BE2C (cell line): ENCODE results near the gene MMP23B.
A peak's percentile ranks its signal among the peaks of the same experiment; 100 is the strongest.
"Not testable (repeated sequence)": the region's sequence is repeated elsewhere in the genome, so short reads cannot be mapped to it uniquely, and the experiment has no call there.

Experiments used
- DNase-seq: peaks from one replicate; pipeline ENCODE4 v3.0.0-alpha.2; 2020
- H3K27me3 ChIP-seq: fragments of 250-450 bp; sonication (Bioruptor Pico); 2 replicates; pipeline ENCODE4 v1.5.1; 2020; ENCODE audit warnings: mild to moderate bottlenecking
- H3K36me3 ChIP-seq: fragments of 250-450 bp; sonication (Bioruptor Pico); 2 replicates; pipeline ENCODE4 v1.5.1; 2020; ENCODE audit warnings: mild to moderate bottlenecking
- H3K4me1 ChIP-seq: fragments of 250-450 bp; sonication (Bioruptor Pico); 2 replicates; pipeline ENCODE4 v1.5.1; 2020
- H3K4me3 ChIP-seq: 2 replicates; pipeline ENCODE4 v1.5.1; 2011; ENCODE audit warnings: low read depth, low read length
- H3K9me3 ChIP-seq: fragments of 250-450 bp; sonication (Bioruptor Pico); 2 replicates; pipeline ENCODE4 v1.5.1; 2020
- TF ChIP-seq, protein P1 (sequence below): IDR thresholded peaks from 2 replicates; pipeline ENCODE4 v1.5.1; 2012; ENCODE audit warnings: mild to moderate bottlenecking, low read depth, low read length

MMP23B gene

DNA sequence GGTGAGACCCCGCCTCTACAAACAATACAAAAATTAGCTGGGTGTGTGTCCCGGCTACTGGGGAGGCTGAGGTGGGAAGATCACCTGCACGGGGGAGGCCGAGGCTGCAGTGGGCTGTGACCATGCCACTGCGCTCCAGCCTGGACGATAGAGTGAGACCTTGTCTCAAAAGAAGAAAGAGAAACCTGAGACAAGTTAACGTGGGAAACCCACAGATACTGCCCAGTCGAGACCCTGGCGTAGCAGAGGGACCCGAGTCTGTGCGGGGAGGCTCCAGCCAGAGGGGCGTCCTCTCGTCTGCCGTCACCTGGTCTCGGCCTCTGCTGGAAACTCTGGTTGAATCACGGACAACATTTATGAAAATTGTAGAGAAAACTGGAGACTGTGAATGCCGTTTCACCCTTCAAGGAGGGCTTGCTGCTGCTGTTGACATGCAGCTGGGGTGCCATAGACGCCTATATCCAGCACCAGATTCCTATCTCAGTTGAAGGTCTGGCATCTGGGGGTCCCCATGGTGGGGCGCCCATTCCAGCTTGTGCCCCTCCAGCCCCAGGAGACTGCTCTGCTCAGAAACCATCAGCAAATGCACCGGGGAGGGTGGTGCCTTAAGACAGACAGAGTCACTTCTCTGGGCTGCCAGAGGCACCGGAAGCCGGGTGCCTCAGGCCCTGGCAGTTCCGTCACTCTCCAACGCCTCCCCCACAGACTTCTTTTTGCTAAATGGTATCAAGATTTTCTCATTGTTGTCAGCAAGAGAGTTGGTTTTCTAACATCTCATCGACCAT lies 40.4 kb downstream of the MMP23B start:
- DNase-seq: no peak
- no peaks in the 10 kb centered on the region for H3K4me1 ChIP-seq
- no peaks in the 10 kb centered on the region for H3K9me3 ChIP-seq
- TF ChIP-seq, protein P1, sequence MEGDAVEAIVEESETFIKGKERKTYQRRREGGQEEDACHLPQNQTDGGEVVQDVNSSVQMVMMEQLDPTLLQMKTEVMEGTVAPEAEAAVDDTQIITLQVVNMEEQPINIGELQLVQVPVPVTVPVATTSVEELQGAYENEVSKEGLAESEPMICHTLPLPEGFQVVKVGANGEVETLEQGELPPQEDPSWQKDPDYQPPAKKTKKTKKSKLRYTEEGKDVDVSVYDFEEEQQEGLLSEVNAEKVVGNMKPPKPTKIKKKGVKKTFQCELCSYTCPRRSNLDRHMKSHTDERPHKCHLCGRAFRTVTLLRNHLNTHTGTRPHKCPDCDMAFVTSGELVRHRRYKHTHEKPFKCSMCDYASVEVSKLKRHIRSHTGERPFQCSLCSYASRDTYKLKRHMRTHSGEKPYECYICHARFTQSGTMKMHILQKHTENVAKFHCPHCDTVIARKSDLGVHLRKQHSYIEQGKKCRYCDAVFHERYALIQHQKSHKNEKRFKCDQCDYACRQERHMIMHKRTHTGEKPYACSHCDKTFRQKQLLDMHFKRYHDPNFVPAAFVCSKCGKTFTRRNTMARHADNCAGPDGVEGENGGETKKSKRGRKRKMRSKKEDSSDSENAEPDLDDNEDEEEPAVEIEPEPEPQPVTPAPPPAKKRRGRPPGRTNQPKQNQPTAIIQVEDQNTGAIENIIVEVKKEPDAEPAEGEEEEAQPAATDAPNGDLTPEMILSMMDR: no peak
- no peaks in the 10 kb centered on the region for H3K27me3 ChIP-seq
- no peak overlapping the region for H3K4me3 ChIP-seq
- peaks cover 31% of the 10 kb centered on the region for H3K36me3 ChIP-seq

DNA sequence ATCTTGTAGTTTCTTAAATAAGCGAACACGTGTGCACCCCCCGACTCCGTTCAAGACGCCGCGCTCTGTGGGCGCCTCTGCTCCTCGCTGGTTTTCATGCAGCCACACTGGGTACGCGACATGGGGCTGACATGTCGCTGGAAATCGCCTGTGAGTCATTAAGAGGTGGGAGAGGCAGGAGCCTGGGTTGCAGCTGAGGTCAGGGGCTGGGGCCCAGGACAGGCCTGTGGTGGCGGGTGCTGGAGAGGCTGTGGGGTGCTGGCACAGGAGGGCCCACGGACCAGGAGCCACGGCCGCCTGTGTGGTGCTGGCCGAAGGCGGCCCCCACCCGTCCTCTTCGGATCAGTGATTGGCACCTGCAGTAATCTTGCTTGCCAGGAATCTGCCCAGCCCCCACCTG lies 42.8 kb downstream of the MMP23B start:
- not testable (repeated sequence) for H3K4me3 ChIP-seq, H3K9me3 ChIP-seq, H3K27me3 ChIP-seq, H3K4me1 ChIP-seq, DNase-seq
- H3K36me3 ChIP-seq: peaks cover 25% of the 10 kb centered on the region

DNA sequence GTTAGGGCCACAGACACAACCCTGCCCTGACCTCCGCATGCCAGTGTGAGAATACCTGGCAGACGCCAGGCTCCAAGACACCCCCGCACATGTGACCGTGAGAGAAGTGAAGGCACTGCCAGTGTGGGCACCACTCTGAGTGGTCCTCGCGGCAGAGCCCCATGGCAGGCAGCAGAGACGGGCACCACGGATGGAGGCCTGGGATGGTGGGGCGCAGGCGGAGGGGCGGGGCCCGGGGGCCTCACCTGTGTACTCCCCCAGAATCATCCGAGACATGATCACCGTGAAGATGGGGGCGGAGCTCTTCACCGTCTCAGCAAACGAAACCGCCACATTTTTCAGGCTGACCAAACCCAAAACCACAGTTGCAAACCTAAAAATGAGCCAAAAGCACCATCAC lies 43.2 kb downstream of the MMP23B start:
- not testable (repeated sequence) for DNase-seq, H3K27me3 ChIP-seq, H3K9me3 ChIP-seq, H3K4me3 ChIP-seq, H3K4me1 ChIP-seq
- H3K36me3 ChIP-seq: peaks cover 24% of the 10 kb centered on the region

DNA sequence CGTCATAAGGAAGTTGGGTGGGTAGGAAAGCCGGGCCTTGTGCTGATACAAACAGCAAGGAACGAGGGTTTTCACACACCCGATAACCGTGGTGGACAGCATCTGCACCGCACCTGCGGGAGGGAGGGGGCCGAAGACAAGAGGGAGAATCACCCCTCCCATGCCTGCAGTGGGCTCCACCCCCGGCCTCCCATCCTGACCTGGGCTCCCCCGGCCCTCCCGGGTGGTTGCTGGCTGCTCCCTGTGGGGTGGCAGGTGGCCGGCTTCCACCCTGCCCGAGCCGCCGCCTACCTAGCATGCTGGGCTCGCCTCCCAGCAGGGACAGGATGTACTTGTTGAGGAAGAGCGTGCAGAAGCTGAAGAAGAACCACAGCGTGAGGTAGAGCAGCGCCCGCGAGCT lies 44.1 kb downstream of the MMP23B start:
- H3K9me3 ChIP-seq: not testable (repeated sequence)

DNA sequence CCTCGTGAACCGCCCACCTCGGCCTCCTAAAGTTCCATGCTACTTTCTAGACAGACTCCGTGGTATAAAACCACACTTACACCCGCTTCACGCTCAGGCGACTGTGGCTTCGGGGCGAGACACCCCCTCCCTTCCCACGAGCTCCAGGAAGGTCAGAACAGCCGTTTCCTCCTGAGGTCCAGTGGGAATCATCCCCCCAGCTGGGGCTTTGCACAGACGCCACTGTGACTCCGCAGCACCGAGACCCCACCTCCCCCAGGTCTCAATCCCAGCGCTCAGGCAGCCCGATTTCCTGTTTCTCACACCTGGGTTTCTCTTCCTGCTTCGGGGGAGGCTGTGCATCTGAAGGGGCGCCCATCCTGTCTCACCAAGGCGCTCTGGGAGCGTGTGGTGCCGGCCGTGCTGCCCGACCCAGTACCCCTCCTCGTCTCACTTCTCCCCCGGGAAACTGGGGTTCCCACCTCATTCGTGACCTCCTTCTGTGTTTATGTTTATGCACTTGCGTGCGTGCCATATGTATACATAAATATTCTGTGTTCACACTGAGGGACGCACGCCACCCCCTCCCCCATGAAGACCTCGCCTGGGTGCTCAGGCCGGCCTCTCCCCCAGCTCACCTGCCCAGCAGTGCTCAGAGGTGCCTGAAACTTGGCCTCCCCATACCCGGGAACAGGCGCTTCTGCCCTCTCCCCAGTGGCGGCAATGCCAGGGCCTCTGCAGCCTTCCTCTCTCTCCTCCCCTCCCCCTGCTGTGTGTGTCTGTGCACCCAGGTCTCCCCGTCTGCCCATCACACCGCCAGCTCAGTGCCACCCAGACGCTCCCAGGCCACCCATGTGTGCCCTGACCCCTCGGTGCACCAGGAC lies 46.0 kb downstream of the MMP23B start:
- Histone ChIP-seq H3K4me3 (no peak overlapping the region), H3K36me3 (no peaks in the 10 kb centered on the region; the same call in 1 of the 2 replicates), H3K9me3 (no peaks in the 10 kb centered on the region), H3K27me3 (no peaks in the 10 kb centered on the region), H3K4me1 (no peaks in the 10 kb centered on the region)
- DNase-seq: peak; percentile 9
- TF ChIP-seq, protein P1: no peak

More for the DNA sequence above, 44.1 kb downstream of the MMP23B start:
- not testable (repeated sequence) for DNase-seq, H3K4me3 ChIP-seq, H3K27me3 ChIP-seq, H3K4me1 ChIP-seq
- H3K36me3 ChIP-seq: peaks cover 18% of the 10 kb centered on the region

DNA sequence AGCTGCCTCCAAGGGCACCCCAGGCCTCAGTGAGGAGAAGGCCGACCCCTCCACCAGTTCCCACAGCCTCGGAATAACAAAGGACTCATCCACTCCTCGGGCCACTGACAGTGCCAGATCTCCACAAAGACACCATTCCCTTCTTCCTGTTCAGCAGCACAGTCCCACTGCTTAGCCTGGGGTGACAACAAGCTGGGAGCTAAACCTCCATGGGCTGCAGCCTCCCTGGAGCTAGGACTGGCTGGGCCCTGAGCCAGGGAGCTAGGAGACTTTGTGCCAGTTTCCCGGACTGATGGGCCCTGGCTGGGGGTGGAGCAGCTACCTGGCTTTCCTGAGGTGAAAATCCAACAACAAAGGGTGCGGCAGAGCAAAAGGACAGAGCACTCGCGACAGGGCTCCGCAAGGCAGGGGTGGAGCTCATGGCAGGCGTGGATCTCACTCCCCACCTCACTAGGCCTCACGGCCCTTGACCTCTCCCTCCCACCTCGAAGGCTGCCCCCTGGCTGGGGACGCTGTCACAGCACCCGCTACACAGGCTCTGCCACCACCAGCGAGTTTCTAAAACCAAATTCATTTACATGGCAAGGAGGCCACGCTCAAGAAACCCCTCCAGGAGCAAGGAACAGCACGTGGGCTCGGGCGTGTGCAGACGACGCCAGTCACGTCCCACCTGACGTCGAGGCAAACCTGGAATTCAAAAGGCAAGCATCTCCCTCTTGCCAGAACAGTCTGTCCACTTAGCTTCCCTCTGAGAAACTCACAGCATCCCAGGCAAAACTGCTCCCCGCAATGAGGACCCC lies 46.8 kb downstream of the MMP23B start:
- peaks cover 1% of the 10 kb centered on the region; the same call in 1 of the 2 replicates for H3K36me3 ChIP-seq
- peak; percentile 37 for DNase-seq
- TF ChIP-seq, protein P1: peak; percentile 46
- no peaks in the 10 kb centered on the region for H3K9me3 ChIP-seq
- no peaks in the 10 kb centered on the region for H3K4me1 ChIP-seq
- no peaks in the 10 kb centered on the region for H3K27me3 ChIP-seq
- H3K4me3 ChIP-seq: no peak overlapping the region

DNA sequence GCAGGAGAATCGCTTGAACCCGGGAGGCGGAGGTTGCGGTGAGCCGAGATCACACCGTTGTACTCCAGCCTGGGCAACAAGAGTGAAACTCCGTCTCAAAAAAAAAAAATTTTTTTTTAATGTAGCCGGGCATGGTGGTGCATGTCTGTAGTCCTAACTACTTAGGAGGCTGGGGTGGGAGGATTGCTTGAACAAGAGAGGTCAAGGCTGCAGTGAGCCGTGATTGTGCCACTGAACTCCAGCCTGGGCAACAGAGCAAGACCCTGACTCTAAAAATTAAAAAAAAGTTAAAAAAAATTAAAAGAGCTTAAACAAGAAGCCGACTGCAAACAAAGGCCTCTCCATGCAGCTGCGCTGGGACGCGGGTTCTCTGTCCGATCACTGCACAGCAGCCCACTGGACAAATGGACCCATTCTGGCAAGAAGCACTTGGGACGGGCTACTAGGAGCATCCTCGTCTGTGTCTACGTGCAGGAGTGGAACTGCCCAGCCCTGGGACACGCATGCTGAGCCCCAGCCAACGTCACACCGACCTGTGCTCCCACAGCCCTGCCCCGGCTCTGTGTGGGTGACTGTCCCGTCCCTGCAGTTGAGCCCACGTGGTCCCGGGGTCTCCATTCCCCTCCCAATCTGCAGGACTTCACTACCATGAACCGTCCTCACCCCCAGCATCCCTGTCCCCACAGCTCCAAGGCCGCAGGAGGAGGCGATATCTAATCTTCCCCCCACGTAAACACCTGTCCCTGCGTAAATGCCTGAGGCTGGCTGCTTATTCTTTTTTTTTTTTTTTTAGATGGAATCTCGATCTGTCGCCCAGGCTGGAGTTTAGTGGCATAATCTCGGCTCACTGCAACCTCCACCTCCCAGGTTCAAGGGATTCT lies 48.3 kb downstream of the MMP23B start:
- TF ChIP-seq, protein P1: no peak
- H3K36me3 ChIP-seq: peaks cover 2% of the 10 kb centered on the region; the same call in 1 of the 2 replicates
- DNase-seq: peak; percentile 4

More for the DNA sequence above, 48.3 kb downstream of the MMP23B start:
- Histone ChIP-seq H3K4me1 (no peaks in the 10 kb centered on the region), H3K9me3 (no peaks in the 10 kb centered on the region), H3K27me3 (no peaks in the 10 kb centered on the region), H3K4me3 (no peak overlapping the region)
